Activated naive CD4-positive, alpha-beta T cell treated with anti-CD3 and anti-CD28 coated beads for 36 hours (primary cell): Measurements from ENCODE around the gene GDAP2. TPM values are rescaled to one million over a fixed set of nuclear protein-coding genes. Genes with fewer than 3 reads are reported as not detected.

Source experiments
- CTCF ChIA-PET: fragments of 350-600 bp; sonication (Branson Sonifier 250); formaldehyde crosslinking; loops from one replicate; lab custom pipeline; 2021; ENCODE audit warnings: antibody characterized with exemption; lab: Charles Lee
- DNase-seq: peaks from one replicate; pipeline ENCODE4 v3.0.0-alpha.2; 2020
- H3K27ac Mint-ChIP-seq: one replicate; pipeline ENCODE4 v1.8.0; 2021; ENCODE audit warnings: mild to moderate bottlenecking, mixed read lengths
- H3K27me3 Mint-ChIP-seq: one replicate; pipeline ENCODE4 v1.8.0; 2021; ENCODE audit warnings: low read depth, mixed read lengths
- H3K36me3 Mint-ChIP-seq: one replicate; pipeline ENCODE4 v1.8.0; 2021; ENCODE audit warnings: low read depth, mixed read lengths
- H3K4me1 Mint-ChIP-seq: one replicate; pipeline ENCODE4 v1.8.0; 2021; ENCODE audit warnings: low read depth, mixed read lengths
- H3K4me3 Mint-ChIP-seq: one replicate; pipeline ENCODE4 v1.8.0; 2021; ENCODE audit warnings: mild to moderate bottlenecking, moderate library complexity, mixed read lengths
- H3K9me3 Mint-ChIP-seq: one replicate; pipeline ENCODE4 v1.8.0; 2021; ENCODE audit warnings: mixed read lengths
- intact Hi-C: fragments of 100-400 bp; cut with micrococcal nuclease; formaldehyde crosslinking; loops from one replicate; pipeline ENCODE4 v1.15.1; 2023
- total RNA-seq, 2 experiments: library from RNA; stranded (reverse); gene quantifications; one replicate each; pipeline ENCODE4 v1.2.3, GENCODE V29; 2021

Gene GDAP2
- total RNA-seq, 2 experiments from 2014 or later: 19.9 to 20.0 TPM

DNA sequence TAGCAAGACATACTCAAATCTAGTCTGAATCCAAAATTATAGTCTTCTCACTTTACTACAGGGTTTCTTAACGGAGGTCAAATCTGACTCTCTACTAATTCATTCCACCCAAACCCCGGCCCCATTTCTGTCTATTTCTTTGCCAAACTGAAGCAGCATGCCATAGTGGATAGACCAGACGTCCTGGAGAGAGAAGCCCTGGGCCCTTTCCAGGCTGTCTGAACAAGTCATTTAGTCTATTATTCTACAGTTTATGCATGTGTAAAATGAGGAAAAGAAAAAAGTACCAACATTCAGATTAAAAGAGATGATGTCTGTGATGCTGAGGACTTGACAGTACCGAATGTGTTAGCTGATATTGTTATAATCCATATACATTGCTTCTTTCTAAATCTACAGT lies 95.0 kb downstream of the GDAP2 start:
- no peak for DNase-seq
- H3K9me3 Mint-ChIP-seq: peaks cover 6% of the 10 kb centered on the region
- peaks cover 2% of the 10 kb centered on the region for H3K27me3 Mint-ChIP-seq
- CTCF ChIA-PET: no interaction called here
- H3K4me3 Mint-ChIP-seq: no peak overlapping the region
- no peaks in the 10 kb centered on the region for H3K36me3 Mint-ChIP-seq
- intact Hi-C loops: no loop called here
- no peaks in the 10 kb centered on the region for H3K4me1 Mint-ChIP-seq
- no peak overlapping the region for H3K27ac Mint-ChIP-seq

DNA sequence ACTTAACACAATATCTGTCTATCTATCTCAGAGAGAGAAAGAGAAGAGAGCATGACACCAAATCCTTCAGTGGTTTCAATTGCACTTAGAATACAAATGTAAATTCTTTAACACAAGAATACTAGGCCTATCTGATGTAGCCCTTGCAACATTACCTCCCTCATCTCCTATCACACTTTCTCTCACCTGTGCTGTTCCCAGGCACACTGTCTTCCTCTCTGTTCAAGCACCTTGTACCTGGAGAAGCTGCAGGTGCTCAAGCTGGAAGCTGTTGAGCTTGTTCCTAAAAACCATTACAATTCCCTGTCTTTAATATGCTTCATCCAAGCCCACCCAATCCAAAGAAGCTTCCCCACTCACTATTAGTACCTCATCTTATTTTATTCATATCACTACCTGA lies 97.0 kb downstream of the GDAP2 start:
- no peaks in the 10 kb centered on the region for H3K4me1 Mint-ChIP-seq
- H3K9me3 Mint-ChIP-seq: peaks cover 6% of the 10 kb centered on the region
- no peak overlapping the region for H3K4me3 Mint-ChIP-seq
- no peak overlapping the region for H3K27ac Mint-ChIP-seq
- no peaks in the 10 kb centered on the region for H3K36me3 Mint-ChIP-seq
- peaks cover 2% of the 10 kb centered on the region for H3K27me3 Mint-ChIP-seq
- CTCF ChIA-PET: interaction anchor here (1.4 kb wide), 1 partner anchor 12 kb away, joined by 4 read pairs; no protein-coding TSS in a partner anchor
- intact Hi-C loops: no loop called here
- DNase-seq: no peak

DNA sequence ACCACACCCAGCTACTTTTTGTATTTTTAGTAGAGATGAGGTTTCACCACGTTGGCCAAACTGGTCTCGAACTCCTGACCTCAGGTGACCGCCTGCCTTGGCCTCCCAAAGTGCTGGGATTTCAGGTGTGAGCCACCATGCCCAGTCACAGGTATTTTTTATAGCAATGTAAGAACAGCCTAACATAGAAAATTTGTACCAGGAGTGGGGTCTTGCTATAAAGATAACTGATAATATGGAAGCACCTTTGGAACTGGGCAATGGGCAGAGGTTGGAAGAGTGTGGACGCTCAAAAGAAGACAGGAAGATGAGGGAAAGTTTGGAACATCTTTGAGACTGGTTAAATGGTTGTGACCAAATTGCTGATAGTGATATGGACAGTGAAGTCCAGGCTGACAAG lies 99.2 kb downstream of the GDAP2 start:
- Mint-ChIP-seq H3K4me1 (no peaks in the 10 kb centered on the region), H3K27me3 (peaks cover 8% of the 10 kb centered on the region), H3K4me3 (no peak overlapping the region), H3K36me3 (no peaks in the 10 kb centered on the region), H3K9me3 (peaks cover 6% of the 10 kb centered on the region), H3K27ac (no peak overlapping the region)
- DNase-seq: no peak
- intact Hi-C loops: no loop called here
- CTCF ChIA-PET: no interaction called here

DNA sequence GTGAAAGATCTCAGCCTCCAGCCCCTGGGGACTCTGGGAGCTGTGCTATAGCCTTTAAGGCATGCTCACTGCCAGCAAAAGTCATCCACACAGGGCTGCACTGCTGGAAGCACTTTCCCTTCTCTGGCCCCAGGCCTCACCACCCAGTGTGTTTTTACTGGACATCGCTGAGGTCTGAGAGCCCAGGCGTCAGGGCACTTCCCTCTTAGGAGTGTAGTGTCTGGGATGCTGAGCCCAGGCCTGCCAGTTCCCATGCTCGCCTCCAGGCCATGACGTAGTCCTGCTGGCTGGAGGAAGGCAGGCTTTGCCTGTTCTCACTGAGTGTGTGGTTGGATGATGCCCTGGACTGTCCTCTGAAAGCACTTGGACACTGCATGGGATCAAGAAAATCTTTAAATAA lies 101.2 kb downstream of the GDAP2 start:
- intact Hi-C loops: no loop called here
- Mint-ChIP-seq H3K27ac (no peak overlapping the region), H3K36me3 (no peaks in the 10 kb centered on the region), H3K27me3 (peaks cover 13% of the 10 kb centered on the region), H3K9me3 (peaks cover 6% of the 10 kb centered on the region), H3K4me3 (no peak overlapping the region), H3K4me1 (no peaks in the 10 kb centered on the region)
- no peak for DNase-seq
- CTCF ChIA-PET: no interaction called here

DNA sequence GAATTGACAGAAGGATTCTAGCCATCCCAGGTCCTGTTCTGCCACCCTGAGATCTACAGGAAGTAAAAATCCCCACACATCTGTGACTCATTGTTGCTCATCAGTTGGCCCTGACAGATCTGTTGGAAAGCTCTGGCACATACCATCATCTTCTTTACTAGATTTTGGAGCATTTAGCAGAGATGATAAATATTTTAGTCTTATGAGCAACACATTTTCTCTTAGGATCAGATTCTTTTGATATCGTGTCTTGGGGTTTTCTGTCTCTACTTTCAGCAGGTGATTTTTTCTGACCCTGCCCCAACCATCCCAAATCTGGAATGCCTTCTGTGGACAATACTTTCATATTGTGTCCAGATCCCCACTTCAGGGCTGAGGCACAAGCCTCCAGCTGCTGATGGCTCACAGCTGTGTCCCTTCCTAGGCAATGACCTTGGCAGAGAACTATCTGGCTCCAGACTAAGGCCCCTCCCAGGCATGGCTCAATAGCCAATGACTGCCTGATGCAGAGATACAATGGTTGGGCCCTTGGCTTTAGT lies 102.8 kb downstream of the GDAP2 start:
- Mint-ChIP-seq H3K4me3 (no peak overlapping the region), H3K27ac (no peak overlapping the region), H3K4me1 (no peaks in the 10 kb centered on the region), H3K36me3 (no peaks in the 10 kb centered on the region), H3K27me3 (peaks cover 13% of the 10 kb centered on the region), H3K9me3 (peaks cover 6% of the 10 kb centered on the region)
- intact Hi-C loops: no loop called here
- DNase-seq: no peak
- CTCF ChIA-PET: no interaction called here

DNA sequence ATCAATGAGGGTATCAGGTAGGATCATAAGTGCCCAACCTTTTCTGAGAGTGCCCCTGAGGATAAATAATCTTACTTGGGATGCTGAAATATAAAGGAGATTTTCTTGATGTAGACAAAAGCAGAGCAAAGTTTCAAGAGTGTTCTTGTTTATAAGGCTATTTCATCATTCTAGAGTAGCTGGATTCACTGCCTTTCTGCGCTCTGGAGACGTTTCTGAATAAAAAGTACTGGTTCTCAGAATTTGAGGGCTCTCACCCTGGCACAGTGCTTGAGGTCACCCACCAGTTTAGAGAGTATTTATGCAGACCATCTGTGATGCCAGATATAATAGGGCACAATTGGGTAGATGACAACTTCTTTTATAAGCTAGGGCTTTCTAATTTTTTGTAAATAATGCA lies 103.3 kb downstream of the GDAP2 start:
- Mint-ChIP-seq H3K9me3 (peaks cover 6% of the 10 kb centered on the region), H3K27ac (no peak overlapping the region), H3K4me3 (no peak overlapping the region), H3K36me3 (no peaks in the 10 kb centered on the region), H3K27me3 (peaks cover 13% of the 10 kb centered on the region), H3K4me1 (no peaks in the 10 kb centered on the region)
- no peak for DNase-seq
- intact Hi-C loops: no loop called here
- CTCF ChIA-PET: interaction anchor here (0.5 kb wide), 1 partner anchor 68 kb away, joined by 4 read pairs; no protein-coding TSS in a partner anchor

DNA sequence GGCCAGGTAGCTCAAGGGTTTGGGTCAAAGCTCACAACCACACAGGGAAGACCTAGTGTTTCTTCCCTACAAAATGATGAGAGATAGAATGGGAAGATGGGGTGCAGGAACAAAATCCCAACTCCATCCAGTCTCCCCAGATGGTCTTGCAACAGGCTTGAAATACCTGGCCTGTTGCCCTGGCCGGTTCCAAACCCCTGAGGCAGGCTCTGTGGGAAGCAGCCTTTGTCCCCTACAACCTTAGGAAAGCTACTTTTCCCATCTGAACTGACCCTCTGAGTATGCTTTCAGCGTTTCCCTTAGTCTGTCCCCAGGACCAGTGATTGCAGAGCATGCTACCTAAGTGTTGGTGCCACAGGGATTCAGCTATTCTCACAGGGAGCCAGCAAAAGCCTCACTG lies 104.0 kb downstream of the GDAP2 start:
- CTCF ChIA-PET: no interaction called here
- H3K4me3 Mint-ChIP-seq: no peak overlapping the region
- peaks cover 13% of the 10 kb centered on the region for H3K27me3 Mint-ChIP-seq
- no peaks in the 10 kb centered on the region for H3K36me3 Mint-ChIP-seq
- no peak for DNase-seq
- intact Hi-C loops: no loop called here
- no peaks in the 10 kb centered on the region for H3K4me1 Mint-ChIP-seq
- no peak overlapping the region for H3K27ac Mint-ChIP-seq
- peaks cover 2% of the 10 kb centered on the region for H3K9me3 Mint-ChIP-seq

DNA sequence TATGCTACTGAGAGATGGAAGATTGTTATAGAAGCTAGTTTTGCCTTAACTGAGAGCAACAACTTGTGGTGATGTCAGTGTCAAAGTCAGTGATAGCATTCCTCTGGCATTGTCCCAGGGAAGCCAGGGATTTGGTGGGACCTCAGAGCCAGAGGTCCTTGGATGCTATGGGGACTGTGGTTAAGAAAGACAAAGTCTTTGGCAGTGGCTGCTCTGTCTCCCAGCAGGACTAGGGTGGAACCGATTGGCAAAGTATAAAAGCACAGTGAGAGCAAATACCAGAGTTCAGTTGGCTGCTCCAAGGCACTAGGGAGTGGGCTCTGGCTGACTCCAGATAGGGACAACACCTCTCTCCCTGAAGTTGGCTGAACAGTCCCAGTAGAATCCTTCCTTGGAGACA lies 104.8 kb downstream of the GDAP2 start:
- no peak for DNase-seq
- peaks cover 11% of the 10 kb centered on the region for H3K27me3 Mint-ChIP-seq
- no peaks in the 10 kb centered on the region for H3K9me3 Mint-ChIP-seq
- no peak overlapping the region for H3K4me3 Mint-ChIP-seq
- CTCF ChIA-PET: interaction anchor here (1.7 kb wide), 1 partner anchor 289 kb away, joined by 7 read pairs; no protein-coding TSS in a partner anchor
- intact Hi-C loops: loop anchor here (5.0 kb wide), 1 partner anchor 178 kb away; no protein-coding TSS in a partner anchor
- no peaks in the 10 kb centered on the region for H3K4me1 Mint-ChIP-seq
- no peaks in the 10 kb centered on the region for H3K36me3 Mint-ChIP-seq
- H3K27ac Mint-ChIP-seq: no peak overlapping the region

DNA sequence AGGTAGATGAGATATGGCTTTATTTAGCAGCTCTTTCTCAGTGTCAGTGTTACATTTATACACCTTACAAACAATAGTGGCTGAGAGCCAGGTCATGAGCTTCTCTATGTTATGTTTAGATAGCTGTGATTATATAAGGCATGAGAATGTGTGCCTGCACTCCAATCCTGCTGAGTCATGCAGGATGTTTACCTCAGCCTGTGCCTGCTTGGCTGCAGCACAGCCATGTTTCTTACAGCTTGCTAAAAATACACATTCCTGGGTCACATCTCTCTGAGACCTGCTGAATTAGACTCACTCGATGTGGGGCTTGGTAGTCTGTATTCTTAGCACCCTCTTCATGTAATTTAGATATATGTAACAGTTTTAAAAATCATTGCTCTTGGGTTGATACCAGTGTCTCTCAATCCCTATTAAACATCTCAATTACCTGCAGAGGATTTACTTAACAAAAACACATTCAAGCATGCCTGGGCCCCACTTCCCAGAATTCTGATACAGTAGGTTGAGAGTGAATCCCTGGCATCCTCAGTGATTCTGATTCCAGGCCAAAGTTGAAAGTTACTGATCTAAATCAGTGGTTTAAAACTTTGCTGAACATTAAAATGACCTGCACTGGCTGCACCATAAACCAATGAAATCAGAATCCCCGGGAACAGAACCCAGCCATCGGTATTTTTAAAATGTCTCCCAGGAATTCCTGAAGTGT lies 107.5 kb downstream of the GDAP2 start:
- intact Hi-C loops: loop anchor here (5.0 kb wide), 1 partner anchor 180 kb away; no protein-coding TSS in a partner anchor
- Mint-ChIP-seq H3K9me3 (no peaks in the 10 kb centered on the region), H3K27me3 (peaks cover 11% of the 10 kb centered on the region), H3K4me1 (no peaks in the 10 kb centered on the region), H3K4me3 (no peak overlapping the region), H3K27ac (no peak overlapping the region), H3K36me3 (no peaks in the 10 kb centered on the region)
- DNase-seq: peak; percentile 21
- CTCF ChIA-PET: no interaction called here

DNA sequence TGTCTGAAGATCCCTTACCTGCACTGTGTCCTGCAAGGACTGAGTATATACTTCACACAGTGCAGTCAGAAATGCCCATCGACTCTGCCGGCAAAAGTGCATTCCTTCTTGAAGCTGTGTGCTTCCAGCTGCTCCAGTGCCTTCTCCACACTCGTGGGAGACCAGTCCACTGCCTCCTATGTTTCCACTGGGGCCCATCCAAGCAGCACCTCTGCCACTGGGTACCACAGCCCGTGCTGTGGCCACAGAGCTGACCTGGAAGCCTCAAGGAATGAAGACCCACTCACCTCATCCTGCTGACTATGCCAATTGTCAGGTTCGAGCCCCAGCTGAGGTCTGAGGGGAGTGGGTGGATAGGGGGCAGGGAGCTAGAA lies 108.1 kb downstream of the GDAP2 start:
- intact Hi-C loops: loop anchor here (5.0 kb wide), 1 partner anchor 181 kb away; no protein-coding TSS in a partner anchor
- H3K9me3 Mint-ChIP-seq: no peaks in the 10 kb centered on the region
- peaks cover 11% of the 10 kb centered on the region for H3K27me3 Mint-ChIP-seq
- H3K4me3 Mint-ChIP-seq: no peak overlapping the region
- no peaks in the 10 kb centered on the region for H3K36me3 Mint-ChIP-seq
- CTCF ChIA-PET: interaction anchor here (0.6 kb wide), 1 partner anchor 130 kb away, joined by 3 read pairs; no protein-coding TSS in a partner anchor
- H3K27ac Mint-ChIP-seq: no peak overlapping the region
- no peak for DNase-seq
- H3K4me1 Mint-ChIP-seq: no peaks in the 10 kb centered on the region

DNA sequence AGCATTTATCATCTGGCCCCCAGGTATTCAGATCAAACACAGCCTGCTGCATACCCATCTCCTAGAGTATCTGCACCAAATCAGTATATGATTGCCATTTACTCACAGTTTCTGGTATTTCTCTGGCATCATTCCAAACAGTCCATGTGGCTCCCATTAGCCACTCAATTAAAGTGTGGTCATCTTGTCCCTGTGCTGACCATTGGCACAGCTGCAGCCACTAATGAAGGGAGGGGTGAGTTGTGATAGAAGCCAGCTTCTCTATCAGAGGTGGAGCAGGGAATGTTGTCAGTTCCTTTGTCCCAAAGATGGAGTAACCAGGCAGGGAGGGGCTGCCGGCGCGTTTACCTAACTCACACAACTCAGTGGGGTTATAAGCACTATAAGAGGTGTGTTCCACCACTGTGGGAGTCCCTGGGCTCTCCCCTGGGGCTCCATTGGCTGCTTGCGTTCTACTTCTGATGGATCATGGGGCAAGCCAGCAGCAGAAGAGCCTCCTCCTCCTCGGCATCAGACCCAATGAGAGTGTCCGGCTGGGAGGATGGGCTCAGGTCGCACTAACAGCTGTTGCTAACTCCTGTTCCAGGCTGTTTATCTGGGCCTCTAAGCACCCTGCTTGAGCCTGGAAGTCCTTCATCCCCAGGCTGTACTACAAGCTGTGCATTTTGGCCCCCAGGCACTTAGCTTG lies 108.6 kb downstream of the GDAP2 start:
- Mint-ChIP-seq H3K27me3 (peaks cover 8% of the 10 kb centered on the region), H3K4me1 (no peaks in the 10 kb centered on the region), H3K4me3 (no peak overlapping the region), H3K36me3 (no peaks in the 10 kb centered on the region), H3K9me3 (no peaks in the 10 kb centered on the region), H3K27ac (no peak overlapping the region)
- CTCF ChIA-PET: interaction anchor here (0.6 kb wide), 1 partner anchor 130 kb away, joined by 3 read pairs; no protein-coding TSS in a partner anchor
- intact Hi-C loops: loop anchor here (5.0 kb wide), 1 partner anchor 181 kb away; no protein-coding TSS in a partner anchor
- no peak for DNase-seq

DNA sequence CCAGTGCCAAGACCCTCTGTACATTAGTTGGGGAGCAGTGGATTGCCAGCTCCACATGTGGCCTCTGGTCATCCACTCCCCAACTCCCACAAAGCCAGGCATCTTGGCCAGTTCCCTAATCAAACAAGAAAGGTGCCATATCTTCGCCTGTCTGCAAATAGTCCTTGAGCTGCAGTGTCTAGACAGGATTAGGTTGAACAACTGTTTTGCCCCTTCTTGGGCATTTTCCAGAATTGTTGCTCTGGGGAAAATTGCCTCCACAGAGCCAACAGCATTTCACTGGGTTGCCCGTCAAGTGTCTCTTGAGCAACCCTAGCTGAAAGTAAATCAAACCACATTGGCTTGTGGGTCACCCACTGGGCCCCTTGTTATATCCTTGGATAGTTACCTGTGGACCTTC lies 109.3 kb downstream of the GDAP2 start:
- intact Hi-C loops: loop anchor here (5.0 kb wide), 1 partner anchor 182 kb away; no protein-coding TSS in a partner anchor
- no peaks in the 10 kb centered on the region for H3K9me3 Mint-ChIP-seq
- H3K36me3 Mint-ChIP-seq: no peaks in the 10 kb centered on the region
- H3K27me3 Mint-ChIP-seq: peaks cover 5% of the 10 kb centered on the region
- no peak for DNase-seq
- H3K27ac Mint-ChIP-seq: no peak overlapping the region
- CTCF ChIA-PET: no interaction called here
- no peak overlapping the region for H3K4me3 Mint-ChIP-seq
- H3K4me1 Mint-ChIP-seq: no peaks in the 10 kb centered on the region
